HCT116 (cell line): ENCODE measurements around the gene FGFR3. TPM values are rescaled to one million over a fixed set of nuclear protein-coding genes. Genes with fewer than 3 reads are reported as not detected.

Experiments used
- ATAC-seq: fragments of 200-7000 bp; cut with Tn5 transposase; 2 replicates; pipeline ENCODE4 v1.9.1; 2020; ENCODE audit warnings: mild to moderate bottlenecking, moderate library complexity
- BruUV-seq: library from RNA; stranded (reverse); fragments of 400-500 nt; replicated peaks from 2 replicates; lab custom pipeline; 2021; lab: Mats Ljungman, UMichigan
- CTCF ChIA-PET: fragments of 300-600 bp; sonication (Branson Sonifier 250); formaldehyde crosslinking; loops from one replicate; lab custom pipeline; 2021; ENCODE audit warnings: antibody characterized with exemption; lab: Charles Lee
- POLR2A ChIA-PET: fragments of 300-600, 350-600 bp; sonication (Branson Sonifier 250); formaldehyde crosslinking; loops from one replicate; lab custom pipeline; 2021; ENCODE audit warnings: antibody characterized with exemption; lab: Charles Lee
- RAD21 ChIA-PET, 2 experiments: fragments of 300-600 bp; sonication (Branson Sonifier 250); formaldehyde crosslinking; loops; one replicate each; lab custom pipeline; 2023; ENCODE audit warnings: low total read pairs in 2 of 2; ENCODE audit not compliant: uncharacterized antibody in 2 of 2, unreplicated experiment in 2 of 2, low non-redundant PET in 1 of 2; lab: Charles Lee
- DNase-seq: peaks from one replicate; pipeline ENCODE4 v3.0.0-alpha.2; 2010; ENCODE audit warnings: low read depth, low spot score
- H2AFZ ChIP-seq: fragments of 200-600 bp; shearing (Covaris generic), sonication (generic); 2 replicates; pipeline ENCODE4 v1.6.1; 2017; ENCODE audit warnings: low read depth, mixed run types, mixed read lengths, antibody characterized with exemption, low read length; ENCODE audit not compliant: poor library complexity, severe bottlenecking
- H3K27ac ChIP-seq: 2 replicates; pipeline ENCODE4 v1.5.1; 2012; ENCODE audit warnings: low read depth, low read length
- H3K27me3 ChIP-seq: fragments of 200-600 bp; sonication (generic); 2 replicates; pipeline ENCODE4 v1.6.1; 2016; ENCODE audit warnings: mixed run types, low read length, mixed read lengths; ENCODE audit not compliant: insufficient read depth
- H3K36me3 ChIP-seq, 2 experiments: fragments of 200-500 bp in 1 of 2; fragments of 200-600 bp in 1 of 2; sonication (Bioruptor generic) in 1 of 2; sonication (generic) in 1 of 2; 2 replicates each; pipeline versions ENCODE4 v1.5.1 to v1.6.1; 2014 to 2016; ENCODE audit warnings: low read length in 2 of 2, inconsistent platforms in 1 of 2, mixed read lengths in 1 of 2, mixed run types in 1 of 2; ENCODE audit not compliant: insufficient read depth in 2 of 2, control insufficient read depth in 1 of 2
- H3K4me1 ChIP-seq, 2 experiments: fragments of 200-600 bp in 1 of 2; sonication (generic) in 1 of 2; 2 replicates each; pipeline versions ENCODE4 v1.5.1 to v1.6.1; 2012 to 2017; ENCODE audit warnings: low read length in 2 of 2, inconsistent platforms in 1 of 2, mild to moderate bottlenecking in 1 of 2, mixed read lengths in 1 of 2, mixed run types in 1 of 2, moderate library complexity in 1 of 2; ENCODE audit not compliant: insufficient read depth in 2 of 2, control insufficient read depth in 1 of 2
- H3K4me2 ChIP-seq: fragments of 200-600 bp; sonication (generic); 2 replicates; pipeline ENCODE4 v1.6.1; 2017; ENCODE audit warnings: mixed run types, low read length, mixed read lengths
- H3K4me3 ChIP-seq, 2 experiments: fragments of 200-600 bp in 1 of 2; sonication (generic) in 1 of 2; replicated peaks in 1 of 2; 2 replicates each; pipeline ENCODE4 v1.5.1; 2011 to 2016; ENCODE audit warnings: low read length in 2 of 2, control low read depth in 1 of 2, low read depth in 1 of 2, mild to moderate bottlenecking in 1 of 2, mixed read lengths in 1 of 2, mixed run types in 1 of 2
- H3K79me2 ChIP-seq: fragments of 200-600 bp; sonication (generic); 2 replicates; pipeline ENCODE4 v1.6.1; 2017; ENCODE audit warnings: mild to moderate bottlenecking, mixed run types, low read length, moderate library complexity, mixed read lengths; ENCODE audit not compliant: insufficient read depth
- H3K9ac ChIP-seq: fragments of 200-600 bp; sonication (generic); 2 replicates; pipeline ENCODE4 v1.6.1; 2016; ENCODE audit warnings: low read length, mixed read lengths
- H3K9me2 ChIP-seq: fragments of 200-600 bp; sonication (generic), shearing (Covaris generic); 2 replicates; pipeline ENCODE4 v1.6.1; 2017; ENCODE audit warnings: mixed run types, mild to moderate bottlenecking, moderate library complexity; ENCODE audit not compliant: insufficient read depth
- H3K9me3 ChIP-seq, 2 experiments: fragments of 200-500 bp in 1 of 2; fragments of 200-600 bp in 1 of 2; sonication (Bioruptor generic) in 1 of 2; sonication (generic) in 1 of 2; 2 replicates each; pipeline ENCODE4 v1.6.1; 2014 to 2017; ENCODE audit warnings: low read length in 2 of 2, mixed read lengths in 2 of 2, inconsistent platforms in 1 of 2, low read depth in 1 of 2, mild to moderate bottlenecking in 1 of 2, mixed run types in 1 of 2, moderate library complexity in 1 of 2; ENCODE audit not compliant: control insufficient read depth in 1 of 2, insufficient read depth in 1 of 2
- H4K20me1 ChIP-seq: fragments of 200-600 bp; sonication (generic), shearing (Covaris generic); 2 replicates; pipeline ENCODE4 v1.6.1; 2017; ENCODE audit warnings: mixed run types, mild to moderate bottlenecking, moderate library complexity; ENCODE audit not compliant: insufficient read depth
- CEBPB ChIP-seq: IDR thresholded peaks from 2 replicates; pipeline ENCODE4 v1.6.1; 2012; ENCODE audit warnings: low read depth
- EZH2phosphoT487 ChIP-seq: fragments of 200-600 bp; IDR thresholded peaks from 2 replicates; pipeline ENCODE4 v1.6.1; 2018; ENCODE audit warnings: antibody characterized with exemption, borderline replicate concordance
- JUND ChIP-seq: IDR thresholded peaks from 2 replicates; pipeline ENCODE4 v1.6.1; 2012
- POLR2AphosphoS5 ChIP-seq: IDR thresholded peaks from 2 replicates; pipeline ENCODE4 v1.6.1; 2011; ENCODE audit warnings: mild to moderate bottlenecking, low read depth, low read length, moderate library complexity
- RAD21 ChIP-seq: IDR thresholded peaks from 2 replicates; pipeline ENCODE4 v1.6.1; 2012; ENCODE audit warnings: low read depth, mild to moderate bottlenecking
- SIN3A ChIP-seq: IDR thresholded peaks from 2 replicates; pipeline ENCODE4 v1.6.1; 2012; ENCODE audit warnings: low read depth
- SRF ChIP-seq: IDR thresholded peaks from 2 replicates; pipeline ENCODE4 v1.6.1; 2012; ENCODE audit warnings: low read depth
- ZFX ChIP-seq: fragments of 450-650 bp; IDR thresholded peaks from 2 replicates; pipeline ENCODE4 v1.6.1; 2017
- intact Hi-C: fragments of 100-400 bp; cut with micrococcal nuclease; formaldehyde crosslinking; loops from 2 replicates; pipeline ENCODE4 v1.10.0; 2022
- total RNA-seq: library from RNA; stranded (reverse); gene quantifications from one replicate; pipeline ENCODE4 v1.2.1, GENCODE V29; 2021; ENCODE audit not compliant: unreplicated experiment
- TF ChIP-seq, protein P1 (sequence below), 3 experiments: fragments of 200-600 bp in 1 of 3; sonication (generic) in 1 of 3; IDR thresholded peaks in 2 of 3; conservative IDR thresholded peaks in 1 of 3; 2 replicates each; pipeline ENCODE4 v1.5.1; 2012 to 2017; ENCODE audit warnings: low read depth in 2 of 3, low read length in 2 of 3, antibody characterized with exemption in 1 of 3, borderline replicate concordance in 1 of 3, control low read depth in 1 of 3, mild to moderate bottlenecking in 1 of 3, mixed read lengths in 1 of 3, mixed run types in 1 of 3, moderate library complexity in 1 of 3; ENCODE audit not compliant: insufficient read depth in 1 of 3
- TF ChIP-seq, protein P2 (sequence below): IDR thresholded peaks from 2 replicates; pipeline ENCODE4 v1.6.1; 2011; ENCODE audit warnings: mild to moderate bottlenecking, low read length, moderate library complexity; ENCODE audit not compliant: insufficient replicate concordance; ENCODE audit errors: extremely low read depth
- TF ChIP-seq, protein P3 (sequence below): IDR thresholded peaks from 2 replicates; pipeline ENCODE4 v1.6.1; 2012

FGFR3 gene
- total RNA-seq, 1 experiment from 2014 or later, result 31.7 TPM

DNA sequence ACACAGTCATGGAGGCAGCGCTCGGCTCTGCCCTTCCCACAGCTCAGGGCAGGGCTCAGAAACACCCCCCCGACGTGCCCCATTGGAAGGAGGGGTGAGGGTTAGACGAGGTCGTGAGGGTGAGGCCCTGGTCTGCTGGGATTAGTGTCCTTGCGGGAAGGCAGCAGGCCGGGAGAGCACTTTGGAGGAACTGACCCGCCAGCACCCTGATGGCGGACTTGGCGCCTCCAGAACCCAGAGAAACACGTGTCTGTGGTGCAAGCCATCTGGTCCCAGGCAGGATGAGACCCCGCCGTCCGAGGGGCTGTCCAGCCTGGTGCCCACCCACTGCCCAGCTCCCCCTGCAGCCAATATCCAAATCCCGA lies 45.5 kb upstream of the FGFR3 start:
- ATAC-seq (no peak), DNase-seq (no peak)
- H3K9ac ChIP-seq, result no peak overlapping the region
- no peaks in the 10 kb centered on the region for H3K9me3 ChIP-seq
- TF ChIP-seq ZFX (no peak), SRF (no peak), CEBPB (no peak), POLR2AphosphoS5 (no peak), EZH2phosphoT487 (no peak), SIN3A (no peak), JUND (no peak), RAD21 (no peak)
- TF ChIP-seq, protein P1, sequence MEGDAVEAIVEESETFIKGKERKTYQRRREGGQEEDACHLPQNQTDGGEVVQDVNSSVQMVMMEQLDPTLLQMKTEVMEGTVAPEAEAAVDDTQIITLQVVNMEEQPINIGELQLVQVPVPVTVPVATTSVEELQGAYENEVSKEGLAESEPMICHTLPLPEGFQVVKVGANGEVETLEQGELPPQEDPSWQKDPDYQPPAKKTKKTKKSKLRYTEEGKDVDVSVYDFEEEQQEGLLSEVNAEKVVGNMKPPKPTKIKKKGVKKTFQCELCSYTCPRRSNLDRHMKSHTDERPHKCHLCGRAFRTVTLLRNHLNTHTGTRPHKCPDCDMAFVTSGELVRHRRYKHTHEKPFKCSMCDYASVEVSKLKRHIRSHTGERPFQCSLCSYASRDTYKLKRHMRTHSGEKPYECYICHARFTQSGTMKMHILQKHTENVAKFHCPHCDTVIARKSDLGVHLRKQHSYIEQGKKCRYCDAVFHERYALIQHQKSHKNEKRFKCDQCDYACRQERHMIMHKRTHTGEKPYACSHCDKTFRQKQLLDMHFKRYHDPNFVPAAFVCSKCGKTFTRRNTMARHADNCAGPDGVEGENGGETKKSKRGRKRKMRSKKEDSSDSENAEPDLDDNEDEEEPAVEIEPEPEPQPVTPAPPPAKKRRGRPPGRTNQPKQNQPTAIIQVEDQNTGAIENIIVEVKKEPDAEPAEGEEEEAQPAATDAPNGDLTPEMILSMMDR (IDR thresholded peaks at IDR 0.05 in 2 of 3, conservative IDR thresholded peaks at IDR 0.05 in 1 of 3; ENCODE audit: borderline replicate concordance in 1 of 3, insufficient read depth in 1 of 3, low read depth in 2 of 3, low read length in 2 of 3), result no peak
- TF ChIP-seq, protein P2, sequence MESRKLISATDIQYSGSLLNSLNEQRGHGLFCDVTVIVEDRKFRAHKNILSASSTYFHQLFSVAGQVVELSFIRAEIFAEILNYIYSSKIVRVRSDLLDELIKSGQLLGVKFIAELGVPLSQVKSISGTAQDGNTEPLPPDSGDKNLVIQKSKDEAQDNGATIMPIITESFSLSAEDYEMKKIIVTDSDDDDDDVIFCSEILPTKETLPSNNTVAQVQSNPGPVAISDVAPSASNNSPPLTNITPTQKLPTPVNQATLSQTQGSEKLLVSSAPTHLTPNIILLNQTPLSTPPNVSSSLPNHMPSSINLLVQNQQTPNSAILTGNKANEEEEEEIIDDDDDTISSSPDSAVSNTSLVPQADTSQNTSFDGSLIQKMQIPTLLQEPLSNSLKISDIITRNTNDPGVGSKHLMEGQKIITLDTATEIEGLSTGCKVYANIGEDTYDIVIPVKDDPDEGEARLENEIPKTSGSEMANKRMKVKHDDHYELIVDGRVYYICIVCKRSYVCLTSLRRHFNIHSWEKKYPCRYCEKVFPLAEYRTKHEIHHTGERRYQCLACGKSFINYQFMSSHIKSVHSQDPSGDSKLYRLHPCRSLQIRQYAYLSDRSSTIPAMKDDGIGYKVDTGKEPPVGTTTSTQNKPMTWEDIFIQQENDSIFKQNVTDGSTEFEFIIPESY, result no peak
- TF ChIP-seq, protein P3, sequence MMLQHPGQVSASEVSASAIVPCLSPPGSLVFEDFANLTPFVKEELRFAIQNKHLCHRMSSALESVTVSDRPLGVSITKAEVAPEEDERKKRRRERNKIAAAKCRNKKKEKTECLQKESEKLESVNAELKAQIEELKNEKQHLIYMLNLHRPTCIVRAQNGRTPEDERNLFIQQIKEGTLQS, result no peak
- no peaks in the 10 kb centered on the region for H3K9me2 ChIP-seq
- BruUV-seq, result no TSS peak
- H2AFZ ChIP-seq, result no peak overlapping the region
- intact Hi-C loops, result loop anchor here (2.0 kb wide), 2 partner anchors 163 to 439 kb away; no protein-coding TSS in a partner anchor
- no peaks in the 10 kb centered on the region for H4K20me1 ChIP-seq
- no peak overlapping the region for H3K27ac ChIP-seq
- H3K79me2 ChIP-seq, result no peaks in the 10 kb centered on the region
- ChIA-PET POLR2A (no interaction called here), CTCF (interaction anchor here (1.1 to 2.9 kb wide), 7 partner anchors 8 to 163 kb away, joined by 3 to 43 read pairs (median 7); partner anchors contain the start of gene NSD2), RAD21 (interaction anchor here in 1 of 2 experiments (1.5 kb wide), 1 partner anchor 62 kb away, joined by 7 read pairs; no protein-coding TSS in a partner anchor)
- 0 out of 4 replicates have a peak, but pooled peaks cover 0 to 3% of the 10 kb centered on the region in 2 experiments for H3K36me3 ChIP-seq
- H3K4me1 ChIP-seq, result peaks cover 0 to 25% of the 10 kb centered on the region in 2 experiments; a peak in 1 of 4 replicates
- no peak overlapping the region for H3K4me3 ChIP-seq
- H3K27me3 ChIP-seq, result no peaks in the 10 kb centered on the region
- H3K4me2 ChIP-seq, result no peak overlapping the region
